SIG-M5 treated with dmso at 0.1 percent for 504 hours (cell line): ENCODE data around the gene BLMH.

Source experiments
- DNase-seq: peaks from one replicate; lab custom pipeline; 2025; ENCODE audit not compliant: unreplicated experiment; lab: John Stamatoyannopoulos, UW

BLMH gene

DNA sequence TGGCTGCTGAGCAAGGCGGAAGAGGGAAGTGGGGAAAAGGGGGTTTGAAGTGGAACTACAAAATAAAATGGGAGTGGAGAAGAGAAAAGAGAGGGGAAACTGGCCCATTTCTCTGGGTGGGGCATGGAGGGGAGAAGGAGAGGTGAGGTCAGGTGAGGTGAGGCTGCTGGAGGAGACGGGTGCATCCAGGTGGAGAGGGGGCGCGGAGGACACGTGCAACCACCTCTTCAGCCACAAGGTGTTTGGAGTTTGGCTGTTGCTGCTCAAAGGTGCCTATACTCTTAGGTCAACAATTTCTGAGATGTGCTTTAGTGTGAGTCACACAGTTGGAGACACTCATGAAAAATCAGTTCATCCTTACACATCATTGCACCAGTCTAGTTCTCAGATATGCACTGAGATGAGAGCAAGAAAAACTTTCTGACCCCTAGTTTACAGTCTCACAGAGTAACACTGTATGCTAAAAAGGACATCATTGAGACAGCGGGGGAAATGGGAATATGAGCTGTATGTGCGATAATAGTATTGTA, 61.1 kb downstream of the BLMH start:
- DNase-seq, result no peak

DNA sequence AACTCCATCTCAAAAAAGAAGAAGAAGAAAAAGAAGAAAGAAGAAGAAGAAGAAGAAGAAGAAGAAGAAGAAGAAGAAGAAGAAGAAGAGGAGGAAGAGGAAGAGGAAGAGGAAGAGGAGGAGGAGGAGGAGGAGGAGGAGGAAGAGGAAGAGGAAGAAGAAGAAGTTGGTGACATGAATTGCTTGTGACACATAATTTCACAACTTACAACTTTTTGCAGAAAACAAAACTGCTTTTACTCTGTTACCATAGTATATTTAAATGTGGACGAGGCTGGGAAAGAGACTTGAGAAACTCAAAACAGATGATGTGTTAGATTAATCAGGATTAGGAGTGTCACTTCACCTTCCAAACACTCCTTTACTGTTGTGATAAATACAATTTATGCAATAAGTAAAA, 61.7 kb downstream of the BLMH start:
- peak; percentile 35 for DNase-seq

DNA sequence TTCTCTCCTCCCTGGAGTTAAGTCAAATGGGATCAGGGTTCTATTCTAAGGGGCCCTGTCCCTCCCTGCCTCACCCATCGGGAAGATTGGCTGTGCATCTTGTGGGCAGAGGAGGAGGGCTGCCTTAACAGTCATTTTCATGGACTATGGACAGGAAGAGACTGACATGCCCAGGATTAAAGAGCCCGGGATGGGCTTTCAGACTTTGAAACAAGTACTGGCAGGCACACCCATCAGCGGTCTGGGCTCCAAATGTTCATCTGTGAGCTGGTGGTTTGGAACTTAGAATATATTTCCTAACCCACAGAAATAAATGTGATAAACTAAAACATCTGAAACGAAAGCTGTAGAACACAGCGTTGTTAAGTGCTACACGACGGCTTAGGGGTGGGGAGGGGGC, 62.7 kb downstream of the BLMH start:
- no peak for DNase-seq

DNA sequence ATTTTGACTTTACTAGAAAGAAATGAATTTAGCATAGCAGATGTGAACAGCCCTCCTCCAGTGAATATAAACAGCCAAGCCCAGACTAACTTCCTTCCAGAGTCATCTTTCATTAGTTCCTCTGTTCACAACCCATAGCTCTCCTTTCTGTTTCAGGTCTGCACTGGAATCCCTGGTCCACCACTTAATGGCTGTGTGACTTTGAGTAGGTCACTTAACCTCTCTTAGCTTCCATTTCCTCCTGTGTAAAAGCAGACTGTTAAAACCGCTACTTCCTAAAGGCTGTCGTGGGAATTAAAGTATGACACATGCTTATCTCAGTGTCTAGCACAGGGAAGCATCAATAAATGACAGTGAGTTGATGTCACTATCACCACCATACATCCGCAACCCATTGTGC, 63.7 kb downstream of the BLMH start:
- no peak for DNase-seq

DNA sequence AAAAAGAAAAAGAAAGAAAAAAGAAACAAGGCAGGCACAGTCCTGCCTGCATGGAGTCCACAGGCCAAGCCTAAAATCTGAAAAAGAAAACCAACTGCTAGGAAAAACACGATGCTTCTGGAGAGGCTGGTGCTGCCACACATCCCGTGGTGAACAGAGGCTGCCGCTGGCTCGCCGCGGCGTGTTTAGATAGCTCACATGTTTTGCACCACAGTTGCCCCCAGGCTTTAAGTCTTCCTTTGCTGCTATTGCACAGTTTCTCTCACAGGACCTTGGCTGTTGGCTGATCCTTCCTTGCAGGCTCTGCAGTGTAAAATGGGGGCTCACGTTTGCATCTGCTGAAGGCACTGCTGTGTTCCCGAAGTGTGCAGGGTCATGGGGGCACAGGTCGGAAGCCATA, 64.9 kb downstream of the BLMH start:
- DNase-seq, result no peak

DNA sequence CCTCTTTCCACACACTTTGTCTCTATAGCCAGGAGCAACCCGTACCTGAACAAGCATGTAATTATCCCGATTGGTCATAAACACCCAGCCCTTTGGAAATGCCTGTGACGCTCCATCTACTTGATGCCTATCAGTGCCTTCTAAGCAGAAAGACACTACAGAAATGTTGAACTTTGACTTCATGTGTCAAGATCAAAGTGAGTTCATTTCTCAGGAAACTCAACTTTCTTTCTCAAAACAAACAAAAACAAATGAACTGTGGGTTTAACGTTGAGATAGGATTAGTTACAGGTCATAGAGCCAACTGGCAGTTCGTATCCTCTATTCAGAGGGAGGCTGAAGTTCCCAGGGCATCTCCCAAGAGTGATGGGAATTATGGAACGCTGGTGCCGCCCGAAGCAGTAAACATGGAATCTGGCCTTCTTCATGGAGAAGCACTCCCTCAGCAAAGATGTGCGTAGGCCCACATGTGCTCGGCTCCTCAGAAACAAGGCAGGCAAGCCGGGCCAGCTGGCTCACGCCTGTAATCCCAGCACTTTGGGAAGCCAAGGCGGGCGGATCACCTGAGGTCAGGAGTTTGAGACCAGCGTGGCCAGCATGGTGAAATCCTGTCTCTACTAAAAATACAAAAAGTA, 65.7 kb downstream of the BLMH start:
- no peak for DNase-seq

DNA sequence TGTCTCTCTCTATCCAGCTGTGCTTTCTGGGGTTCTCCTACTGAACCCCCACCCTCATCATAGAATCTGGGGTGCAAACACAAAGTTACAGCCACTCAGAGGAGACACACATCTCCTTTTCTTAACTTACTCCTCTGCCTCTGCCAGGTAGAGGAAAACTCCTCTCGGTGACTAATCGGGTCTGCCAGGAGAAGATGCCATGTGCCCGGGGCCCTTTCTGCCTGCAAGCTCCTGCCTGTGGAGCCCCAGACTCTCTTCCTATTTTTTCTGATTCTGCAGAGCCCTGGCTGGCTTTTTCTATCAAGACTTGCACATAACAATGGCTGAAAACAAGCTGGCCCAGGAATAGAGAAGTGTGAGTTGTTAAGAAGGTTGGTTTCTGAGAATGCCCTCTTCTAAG, 66.6 kb downstream of the BLMH start:
- DNase-seq, result peak; percentile 27

DNA sequence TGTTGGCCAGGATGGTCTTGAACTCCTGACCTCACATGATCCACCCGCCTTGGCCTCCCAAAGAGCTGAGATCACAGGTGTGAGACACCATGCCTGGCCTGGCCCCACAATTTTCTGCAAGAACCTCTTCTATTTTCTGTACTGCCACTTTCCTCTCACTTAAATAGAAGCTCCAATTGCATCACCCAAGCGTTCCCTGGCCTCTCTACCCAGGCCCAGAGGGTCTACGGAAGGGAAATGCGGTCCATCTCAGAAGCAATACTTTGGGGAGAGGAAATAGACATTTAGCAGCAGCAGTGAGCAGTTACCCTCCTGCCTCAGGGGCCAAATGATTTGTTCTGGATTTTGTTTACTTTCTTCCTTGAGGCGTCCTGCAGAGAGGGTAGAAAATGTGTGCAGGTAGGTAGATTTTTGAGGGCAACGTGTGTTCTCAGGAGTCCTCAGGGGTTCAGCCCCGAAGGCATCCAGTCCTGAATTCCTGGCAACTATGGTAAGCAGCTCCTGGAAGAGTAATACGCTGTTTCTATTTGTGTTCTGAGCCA, 67.3 kb downstream of the BLMH start:
- peak; percentile 39 for DNase-seq

DNA sequence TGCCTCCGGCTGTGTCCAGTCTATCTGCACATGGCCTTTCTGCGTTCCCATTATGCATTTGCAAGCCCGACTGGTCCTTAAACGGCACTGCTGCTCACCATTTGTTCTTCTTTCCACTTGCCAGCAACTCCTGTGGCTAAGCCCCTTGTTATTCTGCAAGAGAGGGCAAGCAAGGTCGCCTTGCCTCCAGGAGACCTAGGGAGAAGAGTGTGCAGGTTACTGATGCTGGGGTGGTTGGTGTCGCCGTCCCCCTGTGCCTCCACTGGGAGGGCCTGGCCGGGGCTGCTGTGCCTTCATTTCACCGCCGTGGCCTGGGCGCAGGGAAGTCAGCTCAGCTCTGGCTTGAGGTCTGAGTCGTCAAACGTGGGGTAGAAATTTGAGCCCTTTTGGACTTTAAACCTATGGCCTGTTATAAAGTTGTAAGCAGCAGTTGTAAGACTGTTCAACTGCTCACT, 69.0 kb downstream of the BLMH start:
- DNase-seq, result no peak

DNA sequence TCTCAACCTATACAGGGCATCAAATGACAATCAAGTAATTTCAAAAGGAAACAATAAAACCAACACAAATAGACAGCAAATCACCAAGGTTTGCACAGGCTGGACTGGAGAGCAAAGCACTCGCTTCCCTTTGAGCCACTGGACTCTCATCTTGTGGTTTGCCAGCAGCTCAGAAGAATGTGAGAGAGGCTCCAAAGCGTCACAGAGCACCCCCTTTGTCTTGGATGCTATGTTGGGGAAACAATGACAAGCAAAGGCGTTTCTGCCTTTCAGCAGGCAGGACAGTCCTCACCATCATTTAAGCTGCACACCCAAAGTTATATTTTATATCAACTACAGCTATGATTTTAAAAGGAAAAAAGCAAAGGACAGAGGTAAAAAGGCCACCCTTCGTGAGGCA, 69.5 kb downstream of the BLMH start:
- no peak for DNase-seq

DNA sequence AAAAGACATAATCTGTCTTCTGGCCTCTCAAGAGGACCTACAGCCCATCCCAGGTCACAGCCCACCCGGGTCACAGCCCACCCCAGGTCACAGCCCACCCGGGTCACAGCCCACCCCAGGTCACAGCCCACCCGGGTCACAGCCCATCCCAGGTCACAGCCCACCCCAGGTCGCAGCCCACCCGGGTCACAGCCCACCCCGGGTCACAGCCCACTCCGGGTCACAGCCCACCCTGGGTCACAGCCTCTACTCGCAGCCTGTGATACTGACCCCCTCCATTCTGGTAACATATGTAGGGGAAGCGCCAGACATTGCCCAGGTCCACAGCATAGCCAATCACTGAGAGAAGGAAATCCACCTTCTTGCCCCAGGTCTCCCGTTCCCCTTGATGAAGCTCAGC, 70.4 kb downstream of the BLMH start:
- no peak for DNase-seq

DNA sequence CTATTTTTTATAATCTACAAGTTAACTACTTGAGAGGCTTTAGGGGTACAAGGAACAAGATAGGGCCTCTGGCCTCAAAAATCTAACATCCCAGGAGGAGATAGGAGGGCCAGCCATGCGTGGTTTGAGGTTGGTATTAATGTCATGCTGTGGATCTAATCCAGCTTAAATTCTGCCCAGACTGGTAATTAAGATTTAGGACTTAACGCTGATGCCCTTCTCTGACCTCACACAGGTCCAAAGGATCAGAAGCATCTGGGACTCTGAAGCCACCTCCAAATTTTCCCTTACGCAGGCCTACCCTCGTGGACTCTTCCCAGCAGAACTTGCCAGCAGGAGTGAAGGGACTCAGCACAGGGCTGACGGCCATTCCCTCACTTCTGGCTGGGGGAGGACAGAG, 71.3 kb downstream of the BLMH start:
- DNase-seq, result no peak

DNA sequence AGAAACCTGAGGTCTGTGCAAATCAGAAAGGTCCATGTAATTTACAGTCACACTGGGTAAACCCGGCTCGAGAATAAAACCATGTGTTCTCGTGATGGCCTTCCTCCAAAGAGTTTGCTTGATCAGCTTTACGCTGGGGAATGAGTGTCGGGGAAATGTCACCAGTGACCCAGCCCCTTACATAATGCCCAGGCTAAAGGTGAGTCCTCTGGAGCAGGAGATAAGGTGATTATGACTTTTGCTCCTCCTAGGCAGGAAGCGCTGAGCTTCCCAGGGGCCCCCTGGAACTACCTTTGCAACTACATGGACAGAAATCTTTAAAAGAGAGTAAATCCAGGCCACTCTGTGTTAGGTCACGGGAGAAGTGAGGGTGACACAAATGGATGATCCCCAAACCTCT, 71.9 kb downstream of the BLMH start:
- DNase-seq, result no peak

DNA sequence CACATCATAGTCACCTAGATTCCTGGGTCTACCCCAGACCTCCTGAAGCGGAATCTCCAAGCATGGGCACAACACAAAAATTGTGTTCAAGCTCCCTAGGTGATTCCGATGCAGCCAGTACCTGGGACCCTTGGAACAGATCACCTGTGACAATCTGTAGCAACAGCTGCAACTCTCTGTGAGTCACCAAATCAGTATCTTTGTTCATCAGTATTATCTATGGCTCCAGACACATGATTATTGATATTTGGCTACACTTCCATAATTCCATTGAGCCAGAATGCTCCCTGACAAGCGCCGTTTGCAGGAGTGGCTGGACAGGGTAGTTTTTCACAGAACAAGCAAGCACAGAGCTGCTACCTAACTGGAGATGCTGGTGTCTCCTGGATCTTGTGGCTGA, 72.4 kb downstream of the BLMH start:
- DNase-seq, result no peak

DNA sequence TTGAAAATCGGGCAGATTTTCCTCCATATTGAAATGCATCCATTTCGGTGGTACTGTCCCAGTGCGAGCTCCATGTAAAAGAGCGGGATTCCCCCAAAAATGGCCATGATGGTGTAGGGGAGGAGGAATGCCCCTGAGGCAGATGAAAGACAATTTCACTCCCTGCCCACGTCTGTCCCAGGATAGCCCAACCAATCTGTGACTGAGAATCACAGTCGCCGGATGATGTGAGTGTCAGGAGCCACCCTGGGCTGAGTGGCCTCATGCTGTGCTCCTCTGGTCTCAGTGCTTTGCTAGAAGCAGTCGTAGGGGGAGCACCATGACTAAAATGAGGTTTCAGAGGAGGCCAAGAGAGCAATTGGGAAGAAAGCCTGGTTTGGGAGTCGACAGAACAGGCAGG, 72.9 kb downstream of the BLMH start:
- no peak for DNase-seq

DNA sequence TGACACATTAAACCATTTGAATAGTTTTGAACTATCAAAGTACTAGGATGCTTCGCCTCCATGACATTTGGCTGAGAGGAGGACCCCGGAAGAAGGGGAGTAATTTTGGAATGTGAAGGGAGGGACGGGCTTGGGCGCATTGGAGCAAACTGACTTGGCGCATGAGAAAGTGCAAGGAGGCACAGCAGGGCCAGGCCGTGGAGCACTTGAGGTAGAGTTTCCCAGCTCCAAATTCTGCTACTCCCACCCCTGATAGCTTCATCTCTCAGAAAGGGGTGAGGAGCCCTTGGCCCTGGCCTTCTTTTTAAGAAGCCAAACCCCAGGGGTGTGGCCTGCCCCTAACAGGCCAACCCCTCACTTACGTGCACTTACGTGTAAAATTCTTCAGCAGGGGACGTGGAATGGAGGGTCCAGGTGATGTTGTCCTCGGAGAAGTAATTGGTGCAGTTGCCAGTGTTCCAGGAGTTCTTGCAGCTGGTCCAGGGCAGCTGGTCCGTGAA, 73.9 kb downstream of the BLMH start:
- DNase-seq, result no peak

DNA sequence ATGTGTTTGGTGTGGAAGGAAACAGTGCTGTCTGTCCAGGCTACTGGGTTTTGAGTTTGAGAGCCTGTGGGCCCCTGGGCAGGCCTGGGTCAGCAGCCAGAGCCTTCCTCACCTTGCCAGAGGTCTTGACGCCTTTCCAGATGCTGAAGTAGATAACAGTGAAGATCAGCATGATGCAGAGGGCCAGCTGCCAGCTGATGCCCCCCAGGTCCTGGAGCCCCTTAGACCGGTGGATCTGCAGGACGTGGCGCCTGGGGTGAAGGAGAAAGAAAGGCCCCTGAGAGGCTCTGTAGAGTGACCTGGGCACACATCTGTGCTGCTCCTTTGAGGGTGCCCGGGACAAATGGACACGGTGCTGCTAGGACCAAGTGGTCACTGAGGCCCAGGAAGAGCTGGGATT, 74.7 kb downstream of the BLMH start:
- DNase-seq, result no peak

DNA sequence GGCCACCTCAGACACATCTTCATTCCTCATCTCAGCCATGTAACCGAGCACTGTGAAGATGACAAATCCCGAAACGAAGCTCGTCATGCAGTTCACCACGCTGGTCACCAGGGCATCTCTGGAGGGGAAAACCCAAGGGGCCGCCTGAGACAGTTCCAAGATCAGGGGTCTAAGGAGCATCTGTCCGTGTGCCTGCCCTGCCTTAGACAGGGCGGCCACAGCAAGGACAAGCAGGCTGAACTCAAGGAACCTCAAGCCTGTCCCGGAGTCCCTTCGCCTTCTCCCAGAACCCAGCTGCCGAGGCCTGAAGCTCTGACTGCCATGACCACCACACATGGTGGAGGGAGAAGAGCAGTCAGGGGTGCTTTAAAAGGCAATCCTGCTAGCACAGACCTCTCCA, 79.0 kb downstream of the BLMH start:
- DNase-seq, result no peak

DNA sequence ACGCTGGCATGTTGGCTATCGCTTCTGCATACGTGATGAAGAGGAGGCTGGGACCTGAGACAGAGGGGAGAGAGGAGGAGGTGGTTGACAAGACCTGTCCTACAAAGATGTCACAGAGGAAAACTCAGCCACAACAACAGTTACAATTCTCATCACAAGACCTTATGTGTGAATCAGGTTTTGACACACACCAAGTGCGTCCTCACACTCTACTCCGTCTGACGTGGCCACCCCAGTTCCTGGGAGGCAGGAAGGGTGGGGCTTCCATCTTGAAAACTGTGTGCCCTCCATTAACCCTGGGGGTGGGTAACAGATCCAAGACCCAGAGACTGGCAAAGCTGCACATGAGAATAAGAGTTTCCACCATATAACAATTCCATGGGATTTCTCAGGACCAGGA, 80.4 kb downstream of the BLMH start:
- no peak for DNase-seq

DNA sequence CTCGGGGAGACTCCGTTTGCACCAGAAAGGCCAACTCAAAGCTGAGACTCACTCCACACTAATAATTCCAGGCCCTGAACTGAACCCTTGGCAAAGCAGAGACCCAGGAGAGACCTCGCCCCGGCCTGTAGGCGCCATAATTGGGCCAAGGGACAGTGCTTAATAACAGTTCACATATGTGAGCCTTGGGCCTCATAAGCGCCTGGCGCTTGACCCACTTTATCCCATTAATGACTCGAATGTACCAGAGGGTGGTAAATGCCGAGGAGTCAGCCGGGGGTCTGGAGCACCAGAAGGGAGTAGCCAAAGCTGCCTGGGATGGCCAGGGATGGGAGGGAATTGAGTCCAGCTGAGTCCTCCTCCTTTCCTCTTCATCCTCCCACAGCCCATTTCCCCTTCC, 80.8 kb downstream of the BLMH start:
- DNase-seq, result no peak

DNA sequence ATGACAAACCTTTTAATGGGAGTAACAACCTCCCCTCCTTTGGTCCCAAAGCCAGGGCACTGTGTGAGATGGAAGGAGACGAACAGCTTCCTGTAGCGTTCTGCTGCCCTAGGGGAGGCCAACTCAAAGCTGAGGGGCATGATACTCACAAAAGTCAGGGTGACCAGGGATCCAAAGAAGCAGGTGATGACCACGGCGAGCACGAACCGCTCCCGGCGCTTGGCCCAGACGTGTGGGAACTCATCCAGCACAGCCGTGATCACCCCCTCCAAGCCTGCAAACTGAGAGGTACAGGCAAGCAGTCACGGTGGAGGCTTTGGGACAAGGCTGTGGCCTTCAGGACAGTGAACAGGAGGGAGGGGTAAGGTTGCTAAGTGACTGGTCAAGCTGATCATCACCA, 81.4 kb downstream of the BLMH start:
- no peak for DNase-seq

DNA sequence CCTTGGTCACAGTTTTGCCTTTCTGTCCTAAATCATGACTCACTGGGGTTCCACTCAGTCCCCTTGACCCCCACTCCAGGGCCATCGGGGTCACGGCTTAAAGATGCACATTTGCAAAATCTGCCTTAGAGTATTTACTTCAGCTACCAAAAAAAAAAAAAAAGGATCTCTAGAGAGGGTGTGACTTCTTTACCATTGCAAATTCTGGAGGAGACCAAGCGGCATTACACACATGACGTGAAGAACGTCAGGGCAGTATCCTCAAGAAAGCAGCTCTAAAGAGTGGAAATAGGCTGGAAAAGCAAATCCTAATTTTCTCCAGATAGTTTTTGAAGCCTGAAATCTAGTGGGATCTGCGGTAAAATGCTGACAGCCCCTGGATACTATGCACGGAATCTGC, 81.8 kb downstream of the BLMH start:
- no peak for DNase-seq

DNA sequence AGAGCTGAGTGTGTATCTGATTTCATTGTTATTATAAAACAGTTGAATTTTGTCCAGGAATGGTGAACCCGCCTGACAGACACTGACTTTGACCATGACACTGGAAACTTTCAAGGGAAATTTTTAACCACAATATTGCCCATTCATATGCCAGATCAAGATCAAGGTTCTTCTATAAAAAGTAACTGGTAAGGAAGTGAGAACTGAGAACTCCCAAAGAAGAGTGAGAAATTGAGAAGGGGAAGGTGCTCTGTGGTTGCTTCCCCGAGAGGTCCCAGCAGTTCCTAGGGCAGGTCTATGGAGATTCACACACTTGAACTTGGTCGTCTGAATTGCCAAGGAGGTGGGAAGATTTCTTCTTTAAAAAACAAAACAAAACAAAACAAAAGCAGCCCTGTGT, 83.5 kb downstream of the BLMH start:
- DNase-seq, result peak; percentile 9
